Astrocyte (in vitro differentiated cells and primary cell): ENCODE results near the gene ANP32A.

Experiments used
- CTCF ChIP-seq: IDR thresholded peaks from 2 replicates; pipeline ENCODE4 v1.5.1; 2011; ENCODE audit warnings: low read depth, mild to moderate bottlenecking, inconsistent platforms, low read length, moderate library complexity; ENCODE audit not compliant: insufficient read depth
- EZH2 ChIP-seq: IDR thresholded peaks from 2 replicates; pipeline ENCODE4 v1.6.1; 2012; ENCODE audit warnings: mild to moderate bottlenecking, low read length, inconsistent platforms; ENCODE audit not compliant: insufficient read depth

- TF ChIP-seq CTCF (no peak), EZH2 (no peak)
Measured at GRCh38 chr15:68814596-68814995, 6.1 kb downstream of the ANP32A start.
